ENCODE results near the gene PTTG1IP.

PTTG1IP gene

DNA sequence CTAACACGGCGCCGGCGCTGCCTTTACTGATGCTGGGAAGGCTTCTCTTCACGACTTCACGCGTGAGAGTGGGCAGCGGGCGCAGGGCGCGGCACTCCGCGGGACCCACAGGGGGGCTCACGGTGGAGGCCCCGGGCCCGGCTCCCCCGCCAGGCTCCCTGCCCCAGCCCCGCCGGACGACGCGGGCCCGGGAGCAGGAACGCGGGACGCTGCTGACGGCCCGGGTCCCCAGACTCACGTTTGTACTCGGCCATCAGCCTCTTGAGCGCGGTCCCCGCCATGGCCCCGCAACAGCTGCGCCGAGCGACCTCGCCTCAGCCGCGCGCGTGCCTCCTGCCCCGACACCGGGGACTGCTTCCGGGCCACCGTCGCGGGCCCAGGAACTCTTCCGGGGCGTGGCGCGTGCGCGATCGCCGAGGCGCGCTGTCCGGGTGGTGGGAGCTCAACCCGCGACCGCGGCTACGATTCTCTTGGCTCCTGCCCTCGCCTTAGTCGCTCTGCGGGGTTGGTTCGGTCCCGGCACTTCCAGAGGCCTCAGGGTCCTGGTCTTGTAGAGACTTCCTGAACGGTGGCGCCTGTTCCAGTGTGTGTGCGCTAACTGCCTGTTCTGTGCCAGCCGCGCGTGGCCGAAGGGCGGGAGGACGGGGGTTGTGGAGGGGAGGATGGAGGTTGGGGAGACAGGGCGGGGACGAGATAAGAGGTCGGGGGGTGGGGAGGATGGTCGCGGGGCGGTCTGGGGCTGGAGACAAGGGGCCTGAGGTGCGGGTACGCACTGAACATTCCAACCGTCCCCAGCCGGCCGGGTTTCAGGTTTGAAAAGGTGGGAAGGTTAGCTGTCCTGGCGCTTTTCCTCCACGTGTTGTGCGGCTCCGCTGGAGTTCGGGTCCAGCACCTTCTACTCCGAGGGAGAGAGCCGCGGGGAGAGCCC is 71.8 kb downstream of the PTTG1IP start, which contains the start of gene UBE2G2:
TSS of gene UBE2G2 (minus strand) at position 353 of the 928 bp plus-strand sequence. CDS start at position 281, 72 bp downstream.
- DNase-seq (ENCODE audit: low read depth), result peak; percentile 82

DNA sequence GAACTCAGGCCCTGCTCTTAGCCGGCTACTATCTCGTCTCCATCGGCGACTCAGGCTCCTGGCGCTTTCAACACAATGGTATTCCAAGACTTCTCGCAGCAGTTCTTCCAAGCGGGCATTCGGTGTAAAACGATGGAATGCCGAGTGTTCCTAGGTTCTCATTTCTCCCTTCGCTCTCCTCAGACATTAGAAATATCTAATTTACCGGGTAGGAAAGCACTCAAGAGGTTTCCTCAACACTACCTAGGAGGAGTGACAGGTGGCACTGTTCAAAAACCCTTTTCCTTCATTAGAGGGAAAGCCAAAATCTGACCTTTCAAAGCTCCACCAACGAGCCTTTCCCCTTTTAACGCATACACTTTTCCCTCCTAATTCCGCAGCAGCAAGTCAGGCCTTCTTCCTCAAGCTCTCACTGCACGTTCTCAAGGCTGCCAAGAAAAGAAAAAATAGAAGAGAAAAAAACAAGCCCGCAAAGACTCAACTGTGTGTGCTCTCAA is 72.5 kb downstream of the PTTG1IP start:
- no peak for DNase-seq (ENCODE audit: low read depth)

DNA sequence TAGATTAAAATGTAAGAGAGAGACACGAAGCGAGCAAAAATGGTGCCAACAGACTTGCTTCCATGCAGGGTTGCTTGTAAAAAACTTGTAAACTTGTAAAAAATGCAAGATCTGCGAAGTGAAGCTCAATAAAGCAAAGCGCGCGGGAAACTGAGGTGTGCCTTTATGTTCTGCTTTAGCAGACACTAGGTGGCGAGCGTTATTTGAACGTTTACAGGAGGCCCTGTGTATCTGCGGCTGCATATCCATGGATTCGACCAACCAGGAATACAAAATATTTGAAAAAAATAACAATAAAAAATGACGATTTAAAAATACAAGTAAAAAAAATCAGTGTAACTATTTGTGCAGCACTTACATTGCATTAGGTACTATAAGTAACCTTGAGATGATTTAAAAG is 73.4 kb downstream of the PTTG1IP start:
- DNase-seq (ENCODE audit: low read depth), result no peak

DNA sequence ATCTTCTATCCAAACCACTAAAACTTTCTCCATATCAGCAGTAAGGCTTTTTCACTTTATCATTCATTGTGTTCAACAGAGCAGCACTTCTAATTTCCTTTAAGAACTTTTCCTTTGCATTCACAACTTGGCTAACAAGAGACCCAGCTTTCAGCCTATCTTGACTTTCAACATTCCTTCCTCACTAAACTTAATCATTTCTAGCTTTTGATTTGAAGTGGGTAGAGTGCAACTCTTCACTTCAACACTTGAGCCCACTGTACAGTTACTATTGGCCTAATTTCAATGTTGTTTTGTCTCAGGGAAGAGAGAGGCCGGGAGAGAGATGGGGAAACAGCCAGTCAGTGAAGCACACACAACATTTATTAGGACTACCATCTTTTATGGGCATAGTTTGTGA is 73.8 kb downstream of the PTTG1IP start:
- no peak for DNase-seq (ENCODE audit: low read depth)
